ENCODE results near the gene ATAT1. TPM values are rescaled to one million over a fixed set of nuclear protein-coding genes. Genes with fewer than 3 reads are reported as not detected.

Gene ATAT1
- total RNA-seq, 6 experiments from 2014 or later = 5.2 to 9.3 (median 5.9) TPM

GRCh38 chr6:30685157-30686008 lies 58.7 kb downstream of the ATAT1 start:
- TF ChIP-seq CTCF (IDR thresholded peaks at IDR 0.05) = peak; percentile 52; the same call in 1 of the 2 replicates
- Mint-ChIP-seq H3K4me1 (ENCODE audit: low read depth) (peaks cover 65% of the 10 kb centered on the region), H3K9me3 (no peaks in the 10 kb centered on the region; the same call in 1 of the 2 replicates), H3K36me3 (ENCODE audit: low read depth) (peaks cover 61% of the 10 kb centered on the region), H3K27me3 (ENCODE audit: insufficient read depth) (peaks cover 1% of the 10 kb centered on the region), H3K27ac (peak overlapping the region; percentile 95), H3K4me3 (peak overlapping the region; percentile 92)
- no peak for DNase-seq

DNA sequence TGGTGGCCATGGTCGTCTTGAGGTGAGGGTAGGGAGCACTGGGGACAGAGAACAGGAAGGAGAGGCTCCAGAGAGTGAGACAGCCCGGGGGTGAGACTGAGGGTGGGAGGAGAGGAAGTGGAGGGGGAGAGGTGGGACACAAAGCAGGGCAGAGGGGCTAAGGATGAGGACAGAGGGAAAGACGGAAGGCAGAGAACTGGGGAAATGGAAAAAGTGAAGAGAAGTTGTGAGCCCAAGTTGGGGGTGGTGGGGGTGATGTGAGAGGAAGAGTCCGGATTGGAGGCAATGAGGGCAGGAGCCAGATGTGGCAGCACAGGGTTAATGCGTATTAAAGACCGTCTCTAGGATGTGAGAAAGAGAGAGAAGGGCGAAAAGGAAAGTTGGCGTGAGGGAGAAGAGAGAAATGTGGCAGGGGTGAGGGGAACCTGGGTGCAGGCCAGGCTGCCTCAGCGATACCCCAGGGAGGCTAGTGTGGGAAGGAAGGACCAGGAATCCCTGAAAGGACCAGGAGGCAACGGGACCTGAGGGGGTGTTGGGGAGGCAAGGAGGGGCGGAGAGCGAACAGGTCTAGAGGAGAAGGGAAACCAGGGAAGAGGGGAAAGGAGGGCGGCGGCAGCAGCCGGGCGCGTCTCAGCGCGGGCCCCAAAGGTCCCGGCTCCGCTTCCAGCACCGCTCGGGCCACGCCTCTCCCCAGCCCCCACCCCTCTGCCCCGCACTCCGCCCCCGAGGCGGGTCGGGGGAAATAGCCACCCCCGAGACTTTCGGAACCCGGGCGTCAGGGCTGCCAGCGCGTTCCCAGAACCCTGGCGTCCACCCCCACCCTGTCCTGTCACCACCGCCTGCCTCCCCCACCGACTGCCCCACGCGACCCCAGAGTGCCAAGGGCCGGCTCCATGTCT lies 59.6 kb downstream of the ATAT1 start, which contains the start of gene PPP1R18:
PPP1R18 (minus strand) TSS at position 637 of the 899 bp plus-strand sequence; CDS start at position 10, 627 bp downstream.
- H3K9me3 Mint-ChIP-seq = no peaks in the 10 kb centered on the region; the same call in 1 of the 2 replicates
- H3K27ac Mint-ChIP-seq = peak within 1 kb of the TSS; percentile 95

GRCh38 chr6:30686908-30687658 lies 60.4 kb downstream of the ATAT1 start:
- Mint-ChIP-seq H3K36me3 (ENCODE audit: low read depth) (peaks cover 46% of the 10 kb centered on the region), H3K9me3 (no peaks in the 10 kb centered on the region; the same call in 1 of the 2 replicates)

More for the DNA sequence above, 59.6 kb downstream of the ATAT1 start, which contains the start of gene PPP1R18:
- Mint-ChIP-seq H3K4me3 (peak within 1 kb of the TSS; percentile 92), H3K36me3 (ENCODE audit: low read depth) (peaks cover 53% of the 10 kb centered on the region), H3K27me3 (ENCODE audit: insufficient read depth) (peaks cover 3% of the 10 kb centered on the region), H3K4me1 (ENCODE audit: low read depth) (peaks cover 64% of the 10 kb centered on the region)
- no peak for TF ChIP-seq CTCF (IDR thresholded peaks at IDR 0.05)
- peak; percentile 63 for DNase-seq

DNA sequence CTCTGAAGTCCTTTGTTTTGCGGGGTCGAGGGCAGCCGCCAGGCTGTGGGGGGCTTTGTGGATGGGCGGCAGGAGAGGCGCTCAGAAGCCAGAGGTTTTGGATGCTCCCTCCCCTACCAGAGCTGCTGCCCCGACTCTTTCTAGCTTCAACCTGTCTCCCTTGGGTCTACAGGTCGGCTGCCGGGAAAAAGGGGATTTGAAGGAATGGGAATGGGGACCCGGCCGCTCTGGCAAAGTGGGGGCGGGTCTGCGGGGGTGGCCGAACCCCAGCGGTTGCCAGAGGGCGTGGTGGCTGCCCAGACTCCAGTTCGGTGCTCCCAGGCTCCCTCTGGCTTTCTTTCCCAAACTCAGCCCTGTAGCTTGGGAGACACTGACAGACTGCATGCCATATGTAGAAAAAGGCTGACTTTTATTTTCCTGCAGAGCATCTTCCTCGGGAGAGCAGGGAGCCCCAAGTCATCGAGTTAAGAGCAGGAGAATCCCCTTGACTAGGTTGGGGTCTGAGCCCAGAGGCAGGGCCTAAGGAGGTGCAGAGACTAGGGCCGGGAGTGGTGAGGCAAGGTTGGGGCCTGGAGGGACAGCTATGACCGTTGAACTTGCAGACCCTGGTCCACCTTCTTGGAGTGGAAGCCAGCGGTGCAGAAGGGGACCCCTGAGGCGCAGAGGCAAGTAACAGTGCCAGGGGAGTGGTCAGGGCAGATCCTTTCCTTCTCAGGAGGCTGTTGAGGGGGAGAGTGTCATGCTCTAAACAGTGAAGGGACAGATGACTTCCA lies 61.2 kb downstream of the ATAT1 start:
- peak; percentile 53 for DNase-seq
- H3K27me3 Mint-ChIP-seq (ENCODE audit: insufficient read depth) = peaks cover 3% of the 10 kb centered on the region
- H3K36me3 Mint-ChIP-seq (ENCODE audit: low read depth) = peaks cover 42% of the 10 kb centered on the region
- peaks cover 60% of the 10 kb centered on the region for H3K4me1 Mint-ChIP-seq (ENCODE audit: low read depth)
- peak; percentile 47; the same call in 1 of the 2 replicates for TF ChIP-seq CTCF (IDR thresholded peaks at IDR 0.05)
- peak overlapping the region; percentile 92 for H3K4me3 Mint-ChIP-seq
- H3K27ac Mint-ChIP-seq = peak overlapping the region; percentile 95
- no peaks in the 10 kb centered on the region; the same call in 1 of the 2 replicates for H3K9me3 Mint-ChIP-seq

More at GRCh38 chr6:30686908-30687658, 60.4 kb downstream of the ATAT1 start:
- no peak for TF ChIP-seq CTCF (IDR thresholded peaks at IDR 0.05)
- Mint-ChIP-seq H3K27me3 (ENCODE audit: insufficient read depth) (peaks cover 3% of the 10 kb centered on the region), H3K4me3 (peak overlapping the region; percentile 92), H3K4me1 (ENCODE audit: low read depth) (peaks cover 64% of the 10 kb centered on the region), H3K27ac (peak overlapping the region; percentile 95)
- peak; percentile 94 for DNase-seq

Measured in HFFc6 (cell line).